BLaER1 treated with 17β-estradiol and CSF1 and Interleukin-3, amounts not matched to agents 10 nM and 100 nM (cell line): Measurements from ENCODE around the gene HDAC9.
A peak's percentile ranks its signal among the peaks of the same experiment; 100 is the strongest.
"Not testable (repeated sequence)": the region's sequence is repeated elsewhere in the genome, so short reads cannot be mapped to it uniquely, and the experiment has no call there.

ENCODE experiments used
- H3K27ac ChIP-seq, 11 experiments: shearing (Covaris generic); formaldehyde crosslinking; 2 replicates each; pipeline ENCODE4 v1.8.1; 2022
- H3K27me3 ChIP-seq, 11 experiments: shearing (Covaris generic); formaldehyde crosslinking; 2 replicates each; pipeline ENCODE4 v1.8.1; 2022
- H3K36me3 ChIP-seq, 11 experiments: shearing (Covaris generic); formaldehyde crosslinking; 2 replicates each; pipeline ENCODE4 v1.8.1; 2022
- H3K4me1 ChIP-seq, 10 experiments: shearing (Covaris generic); formaldehyde crosslinking; 2 replicates each; pipeline ENCODE4 v1.8.1; 2022
- H3K4me2 ChIP-seq, 11 experiments: shearing (Covaris generic); formaldehyde crosslinking; 2 replicates each; pipeline ENCODE4 v1.8.1; 2022
- H3K4me3 ChIP-seq, 10 experiments: shearing (Covaris generic); formaldehyde crosslinking; 2 replicates each; pipeline ENCODE4 v1.8.1; 2022
- H3K9ac ChIP-seq, 11 experiments: shearing (Covaris generic); formaldehyde crosslinking; 2 replicates each; pipeline ENCODE4 v1.8.1; 2022
- H3K9me3 ChIP-seq, 11 experiments: shearing (Covaris generic); formaldehyde crosslinking; replicated peaks in 1 of 11; 2 replicates each; pipeline ENCODE4 v1.8.1; 2022
- H4K20me1 ChIP-seq, 11 experiments: shearing (Covaris generic); formaldehyde crosslinking; 2 replicates each; pipeline ENCODE4 v1.8.1; 2022
- Cebpa-rat ChIP-seq, 11 experiments: shearing (Covaris generic); IDR thresholded peaks; 2 replicates each; pipeline ENCODE4 v1.8.1; 2022

HDAC9 gene

GRCh38 chr7:18727115-18727870, 231.7 kb downstream of the HDAC9 start:
- H3K27ac ChIP-seq: no peak overlapping the region
- no peak overlapping the region for H3K4me3 ChIP-seq
- 0 out of 22 replicates have a peak, but pooled peaks cover 0 to 4% (median 0%) of the 10 kb centered on the region in 11 experiments for H3K36me3 ChIP-seq
- no peaks in the 10 kb centered on the region for H3K9me3 ChIP-seq
- no peak overlapping the region for H3K9ac ChIP-seq
- H3K4me1 ChIP-seq: no peaks in the 10 kb centered on the region
- H3K4me2 ChIP-seq: no peak overlapping the region
- H4K20me1 ChIP-seq: no peaks in the 10 kb centered on the region
- TF ChIP-seq Cebpa-rat (IDR thresholded peaks at IDR 0.05): no peak
- no peaks in the 10 kb centered on the region for H3K27me3 ChIP-seq

- H3K4me3 ChIP-seq, H3K27me3 ChIP-seq, H3K27ac ChIP-seq, H3K36me3 ChIP-seq, H3K9ac ChIP-seq, H4K20me1 ChIP-seq: not testable (repeated sequence)
- peaks cover 6 to 35% (median 14%) of the 10 kb centered on the region in 11 experiments; a peak in 19 of 22 replicates for H3K9me3 ChIP-seq
- H3K4me2 ChIP-seq: peak overlapping the region in 8 of 11 experiments; percentile 3 to 30 (median 22); a peak in 7 of 22 replicates
- H3K4me1 ChIP-seq: peaks cover 0 to 11% (median 10%) of the 10 kb centered on the region in 10 experiments; a peak in 12 of 20 replicates
Observed at GRCh38 chr7:18736012-18736411, 240.5 kb downstream of the HDAC9 start.

GRCh38 chr7:18740579-18740988, 245.0 kb downstream of the HDAC9 start:
- Histone ChIP-seq H3K27me3 (no peaks in the 10 kb centered on the region), H4K20me1 (no peaks in the 10 kb centered on the region), H3K27ac (no peak overlapping the region), H3K36me3 (peaks cover 0 to 6% (median 0%) of the 10 kb centered on the region in 11 experiments; a peak in 1 of 22 replicates), H3K9ac (no peak overlapping the region), H3K4me1 (peaks cover 0 to 10% (median 8%) of the 10 kb centered on the region in 10 experiments; a peak in 12 of 20 replicates), H3K4me2 (no peak overlapping the region), H3K4me3 (no peak overlapping the region), H3K9me3 (peaks cover 0 to 20% (median 8%) of the 10 kb centered on the region in 11 experiments; a peak in 11 of 22 replicates)
- TF ChIP-seq Cebpa-rat (IDR thresholded peaks at IDR 0.05): no peak

GRCh38 chr7:18753972-18754610, 258.5 kb downstream of the HDAC9 start:
- Histone ChIP-seq H3K9me3 (peaks cover 0 to under 1% (median 0%) of the 10 kb centered on the region in 11 experiments; a peak in 1 of 22 replicates), H3K36me3 (peaks cover 0 to 6% (median 0%) of the 10 kb centered on the region in 11 experiments; a peak in 3 of 22 replicates), H3K4me2 (no peak overlapping the region), H3K9ac (no peak overlapping the region), H3K27ac (no peak overlapping the region), H3K4me3 (no peak overlapping the region), H3K27me3 (no peaks in the 10 kb centered on the region), H3K4me1 (peaks cover 0 to 8% (median 0%) of the 10 kb centered on the region in 10 experiments; a peak in 1 of 20 replicates), H4K20me1 (no peaks in the 10 kb centered on the region)
- TF ChIP-seq Cebpa-rat (IDR thresholded peaks at IDR 0.05): no peak

GRCh38 chr7:18754766-18755165, 259.2 kb downstream of the HDAC9 start:
- no peak overlapping the region for H3K4me2 ChIP-seq
- no peak overlapping the region for H3K9ac ChIP-seq
- H4K20me1 ChIP-seq: no peaks in the 10 kb centered on the region
- no peak overlapping the region for H3K27ac ChIP-seq
- H3K4me1 ChIP-seq: peaks cover 0 to 8% (median 0%) of the 10 kb centered on the region in 10 experiments; a peak in 1 of 20 replicates
- TF ChIP-seq Cebpa-rat (IDR thresholded peaks at IDR 0.05): no peak
- H3K36me3 ChIP-seq: peaks cover 0 to 6% (median 0%) of the 10 kb centered on the region in 11 experiments; a peak in 1 of 22 replicates
- no peaks in the 10 kb centered on the region for H3K9me3 ChIP-seq
- no peaks in the 10 kb centered on the region for H3K27me3 ChIP-seq
- H3K4me3 ChIP-seq: no peak overlapping the region

- Histone ChIP-seq H3K9ac (no peak overlapping the region), H3K27me3 (no peaks in the 10 kb centered on the region), H3K4me2 (no peak overlapping the region), H3K4me3 (no peak overlapping the region), H3K9me3 (no peaks in the 10 kb centered on the region), H3K4me1 (peaks cover 0 to 8% (median 0%) of the 10 kb centered on the region in 10 experiments; a peak in 1 of 20 replicates), H3K36me3 (peaks cover 0 to under 1% (median 0%) of the 10 kb centered on the region in 11 experiments; a peak in 1 of 22 replicates), H3K27ac (no peak overlapping the region), H4K20me1 (no peaks in the 10 kb centered on the region)
- TF ChIP-seq Cebpa-rat (IDR thresholded peaks at IDR 0.05): no peak
Observed at GRCh38 chr7:18755793-18756192, 260.2 kb downstream of the HDAC9 start.

GRCh38 chr7:18756378-18757050, 261.0 kb downstream of the HDAC9 start:
- H3K27me3 ChIP-seq: no peaks in the 10 kb centered on the region
- H3K36me3 ChIP-seq: no peaks in the 10 kb centered on the region
- H3K9ac ChIP-seq: no peak overlapping the region
- H3K4me2 ChIP-seq: no peak overlapping the region
- peaks cover 0 to 8% (median 0%) of the 10 kb centered on the region in 10 experiments; a peak in 1 of 20 replicates for H3K4me1 ChIP-seq
- no peaks in the 10 kb centered on the region for H4K20me1 ChIP-seq
- no peaks in the 10 kb centered on the region for H3K9me3 ChIP-seq
- H3K27ac ChIP-seq: no peak overlapping the region
- H3K4me3 ChIP-seq: no peak overlapping the region
- TF ChIP-seq Cebpa-rat (IDR thresholded peaks at IDR 0.05): no peak

- Histone ChIP-seq H3K27me3 (no peaks in the 10 kb centered on the region), H3K9me3 (no peaks in the 10 kb centered on the region), H3K4me2 (no peak overlapping the region), H3K9ac (no peak overlapping the region), H4K20me1 (no peaks in the 10 kb centered on the region), H3K36me3 (no peaks in the 10 kb centered on the region), H3K27ac (no peak overlapping the region), H3K4me3 (no peak overlapping the region), H3K4me1 (no peaks in the 10 kb centered on the region)
- TF ChIP-seq Cebpa-rat (IDR thresholded peaks at IDR 0.05): no peak
Observed at GRCh38 chr7:18760046-18760445, 264.5 kb downstream of the HDAC9 start.
